ENCODE data around the gene TXNRD1.

Gene TXNRD1

GRCh38 chr12:104351057-104351983 lies 135.7 kb downstream of the TXNRD1 start:
- H3K27ac ChIP-seq (replicated peaks) = no peak overlapping the region
- no peak overlapping the region for H3K4me3 ChIP-seq (replicated peaks; ENCODE audit: insufficient read depth, low read length)
- TF ChIP-seq CTCF (IDR thresholded peaks at IDR 0.05; ENCODE audit: insufficient read depth, low read length) (no peak), GABPA (IDR thresholded peaks at IDR 0.05; ENCODE audit: low read depth) (no peak), POLR2AphosphoS5 (IDR thresholded peaks at IDR 0.05; ENCODE audit: low read depth) (no peak), SPI1 (IDR thresholded peaks at IDR 0.05; ENCODE audit: borderline replicate concordance, low read depth) (no peak), REST (IDR thresholded peaks at IDR 0.05; ENCODE audit: insufficient replicate concordance, low read depth) (no peak)
- DNase-seq (ENCODE audit: low read depth in 1 of 2, low spot score in 1 of 2) = no peak
- no peaks in the 10 kb centered on the region for H3K27me3 ChIP-seq (ENCODE audit: insufficient read depth, poor library complexity, severe bottlenecking)

GRCh38 chr12:104352106-104352713 lies 136.6 kb downstream of the TXNRD1 start:
- DNase-seq (ENCODE audit: low read depth in 1 of 2, low spot score in 1 of 2) = no peak
- Histone ChIP-seq H3K4me3 (replicated peaks; ENCODE audit: insufficient read depth, low read length) (no peak overlapping the region), H3K27me3 (ENCODE audit: insufficient read depth, poor library complexity, severe bottlenecking) (no peaks in the 10 kb centered on the region), H3K27ac (replicated peaks) (no peak overlapping the region)
- TF ChIP-seq SPI1 (IDR thresholded peaks at IDR 0.05; ENCODE audit: borderline replicate concordance, low read depth) (no peak), REST (IDR thresholded peaks at IDR 0.05; ENCODE audit: insufficient replicate concordance, low read depth) (no peak), CTCF (IDR thresholded peaks at IDR 0.05; ENCODE audit: insufficient read depth, low read length) (no peak), POLR2AphosphoS5 (IDR thresholded peaks at IDR 0.05; ENCODE audit: low read depth) (no peak), GABPA (IDR thresholded peaks at IDR 0.05; ENCODE audit: low read depth) (no peak)

- Histone ChIP-seq H3K27ac (replicated peaks) (no peak overlapping the region), H3K4me3 (replicated peaks; ENCODE audit: insufficient read depth, low read length) (no peak overlapping the region), H3K27me3 (ENCODE audit: insufficient read depth, poor library complexity, severe bottlenecking) (no peaks in the 10 kb centered on the region)
- TF ChIP-seq REST (IDR thresholded peaks at IDR 0.05; ENCODE audit: insufficient replicate concordance, low read depth) = no peak
- TF ChIP-seq GABPA (IDR thresholded peaks at IDR 0.05; ENCODE audit: low read depth) = no peak
- TF ChIP-seq POLR2AphosphoS5 (IDR thresholded peaks at IDR 0.05; ENCODE audit: low read depth) = no peak
- TF ChIP-seq SPI1 (IDR thresholded peaks at IDR 0.05; ENCODE audit: borderline replicate concordance, low read depth) = no peak
- no peak for TF ChIP-seq CTCF (IDR thresholded peaks at IDR 0.05; ENCODE audit: insufficient read depth, low read length)
- DNase-seq (ENCODE audit: low read depth in 1 of 2, low spot score in 1 of 2) = no peak
Observed at GRCh38 chr12:104353012-104353981, 137.7 kb downstream of the TXNRD1 start.

All from HL-60 (cell line).